RWPE1 (cell line): ENCODE results near the gene SOX13.

Experiments
- CTCF ChIA-PET: fragments of 350-600 bp; sonication (Branson Sonifier 250); formaldehyde crosslinking; extraction: SDS; loops from one replicate; lab custom pipeline; 2021; lab: Yijun Ruan, JAX
- POLR2A ChIA-PET: fragments of 400-600 bp; formaldehyde crosslinking; extraction: SDS; loops from one replicate; lab custom pipeline; 2020; ENCODE audit warnings: antibody characterized with exemption; ENCODE audit not compliant: low non-redundant PET; lab: Yijun Ruan, JAX
- DNase-seq: peaks from one replicate; pipeline ENCODE4 v3.0.0; 2012; ENCODE audit warnings: low spot score
- H3K27ac ChIP-seq: fragments of 450-650 bp; 2 replicates; pipeline ENCODE4 v1.5.1; 2017
- CTCF ChIP-seq: fragments of 450-650 bp; conservative IDR thresholded peaks from 2 replicates; pipeline ENCODE4 v1.5.1; 2017; ENCODE audit warnings: low read depth, mild to moderate bottlenecking

SOX13 gene

GRCh38 chr1:204155881-204156280 lies 83.0 kb downstream of the SOX13 start:
- no peak overlapping the region for H3K27ac ChIP-seq
- CTCF ChIA-PET: interaction anchor here (0.5 to 1.7 kb wide), 2 partner anchors 52 to 289 kb away, joined by 3 to 5 read pairs; no protein-coding TSS in a partner anchor
- DNase-seq: no peak
- POLR2A ChIA-PET: no interaction called here
- TF ChIP-seq CTCF: no peak

GRCh38 chr1:204157962-204158361 lies 85.0 kb downstream of the SOX13 start:
- no peak for DNase-seq
- no peak for TF ChIP-seq CTCF
- ChIA-PET POLR2A (no interaction called here), CTCF (interaction anchor here (0.6 to 2.1 kb wide), 5 partner anchors 49 to 314 kb away, joined by 3 to 5 read pairs (median 5); no protein-coding TSS in a partner anchor)
- H3K27ac ChIP-seq: no peak overlapping the region

GRCh38 chr1:204161609-204162493 lies 88.9 kb downstream of the SOX13 start:
- no peak for TF ChIP-seq CTCF
- ChIA-PET POLR2A (no interaction called here), CTCF (interaction anchor here (0.6 to 7.0 kb wide), 58 partner anchors 9 to 341 kb away, joined by 3 to 144 read pairs (median 6); partner anchors contain the start of genes ETNK2, GOLT1A and PLEKHA6)
- no peak for DNase-seq
- H3K27ac ChIP-seq: no peak overlapping the region

- CTCF ChIA-PET: interaction anchor here (0.5 to 7.0 kb wide), 72 partner anchors 9 to 341 kb away, joined by 3 to 144 read pairs (median 4); partner anchors contain the start of genes ETNK2, GOLT1A, KISS1 and PLEKHA6
- peak; percentile 99 for TF ChIP-seq CTCF
- no peak overlapping the region for H3K27ac ChIP-seq
- DNase-seq: peak; percentile 95
- POLR2A ChIA-PET: no interaction called here
Measured at GRCh38 chr1:204162494-204163074, 89.7 kb downstream of the SOX13 start.

- no peak within 1 kb of the TSS for H3K27ac ChIP-seq
- no peak for DNase-seq
- POLR2A ChIA-PET: no interaction called here
- TF ChIP-seq CTCF: no peak
- CTCF ChIA-PET: interaction anchor here (0.6 to 7.0 kb wide), 8 partner anchors 12 to 283 kb away, joined by 3 to 144 read pairs (median 7); partner anchors contain the start of gene PLEKHA6
Measured at GRCh38 chr1:204166219-204166618, 93.3 kb downstream of the SOX13 start, which contains the start of gene REN. Gene REN (minus strand): TSS chr1:204166337. CDS start chr1:204166293, 44 bp downstream.

- no peak overlapping the region for H3K27ac ChIP-seq
- POLR2A ChIA-PET: no interaction called here
- CTCF ChIA-PET: interaction anchor here (0.6 to 7.0 kb wide), 9 partner anchors 13 to 1559 kb away, joined by 3 to 101 read pairs (median 6); partner anchors contain the start of genes ETNK2 and PLEKHA6
- TF ChIP-seq CTCF: no peak
- no peak for DNase-seq
Measured at GRCh38 chr1:204167730-204168129, 94.8 kb downstream of the SOX13 start.
